Stimulated activated naive CD8-positive, alpha-beta T cell treated with anti-CD3 and anti-CD28 coated beads, Interleukin-15, Interleukin-2, amounts not matched to agents 100 ng/mL and 50 ng/mL, for 24 hours (primary cell): ENCODE data around the gene XXYLT1.

Source experiments
- H3K27ac Mint-ChIP-seq: one replicate; pipeline ENCODE4 v1.8.0; 2021; ENCODE audit warnings: mild to moderate bottlenecking, mixed read lengths
- H3K27me3 Mint-ChIP-seq: one replicate; pipeline ENCODE4 v1.8.0; 2021; ENCODE audit warnings: mixed read lengths
- H3K36me3 Mint-ChIP-seq: one replicate; pipeline ENCODE4 v1.8.0; 2021; ENCODE audit warnings: low read depth, mixed read lengths
- H3K4me1 Mint-ChIP-seq: one replicate; pipeline ENCODE4 v1.8.0; 2021; ENCODE audit warnings: low read depth, mixed read lengths
- H3K4me3 Mint-ChIP-seq: one replicate; pipeline ENCODE4 v1.8.0; 2021; ENCODE audit warnings: mild to moderate bottlenecking, mixed read lengths
- H3K9me3 Mint-ChIP-seq: one replicate; pipeline ENCODE4 v1.8.0; 2021; ENCODE audit warnings: mixed read lengths

XXYLT1 gene

DNA sequence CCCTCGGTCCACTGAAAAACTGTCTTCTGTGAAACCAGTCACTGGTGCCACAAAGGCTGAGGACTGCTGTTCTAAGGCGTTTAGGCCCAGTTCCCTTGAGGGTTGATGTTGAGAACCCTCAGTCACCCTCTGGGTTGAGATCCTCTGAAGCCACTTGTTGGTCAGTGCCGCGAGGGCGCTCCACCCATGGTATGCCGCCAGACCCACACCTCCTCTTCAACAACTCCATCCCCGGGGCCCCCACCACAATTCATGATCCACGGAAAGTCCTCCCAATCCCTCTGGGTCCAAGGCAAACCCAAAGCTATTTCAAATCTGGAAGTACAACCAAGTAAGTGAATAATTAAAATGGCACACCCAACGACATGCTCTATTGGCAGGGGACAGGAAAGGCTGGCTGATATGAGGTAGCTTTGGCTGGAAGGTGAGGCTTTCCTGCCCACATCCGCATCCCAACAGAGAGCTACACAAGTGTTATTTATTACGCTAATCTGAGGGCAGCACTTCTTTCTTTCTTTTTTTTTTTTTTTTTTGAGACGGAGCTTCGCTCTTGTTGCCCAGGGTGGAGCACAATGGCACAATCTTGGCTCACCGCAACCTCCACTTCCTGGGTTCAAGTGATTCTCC, 58.1 kb downstream of the XXYLT1 start:
- H3K27me3 Mint-ChIP-seq, result no peaks in the 10 kb centered on the region
- H3K27ac Mint-ChIP-seq, result no peak overlapping the region
- no peaks in the 10 kb centered on the region for H3K36me3 Mint-ChIP-seq
- no peaks in the 10 kb centered on the region for H3K9me3 Mint-ChIP-seq
- H3K4me1 Mint-ChIP-seq, result peaks cover 7% of the 10 kb centered on the region
- no peak overlapping the region for H3K4me3 Mint-ChIP-seq

DNA sequence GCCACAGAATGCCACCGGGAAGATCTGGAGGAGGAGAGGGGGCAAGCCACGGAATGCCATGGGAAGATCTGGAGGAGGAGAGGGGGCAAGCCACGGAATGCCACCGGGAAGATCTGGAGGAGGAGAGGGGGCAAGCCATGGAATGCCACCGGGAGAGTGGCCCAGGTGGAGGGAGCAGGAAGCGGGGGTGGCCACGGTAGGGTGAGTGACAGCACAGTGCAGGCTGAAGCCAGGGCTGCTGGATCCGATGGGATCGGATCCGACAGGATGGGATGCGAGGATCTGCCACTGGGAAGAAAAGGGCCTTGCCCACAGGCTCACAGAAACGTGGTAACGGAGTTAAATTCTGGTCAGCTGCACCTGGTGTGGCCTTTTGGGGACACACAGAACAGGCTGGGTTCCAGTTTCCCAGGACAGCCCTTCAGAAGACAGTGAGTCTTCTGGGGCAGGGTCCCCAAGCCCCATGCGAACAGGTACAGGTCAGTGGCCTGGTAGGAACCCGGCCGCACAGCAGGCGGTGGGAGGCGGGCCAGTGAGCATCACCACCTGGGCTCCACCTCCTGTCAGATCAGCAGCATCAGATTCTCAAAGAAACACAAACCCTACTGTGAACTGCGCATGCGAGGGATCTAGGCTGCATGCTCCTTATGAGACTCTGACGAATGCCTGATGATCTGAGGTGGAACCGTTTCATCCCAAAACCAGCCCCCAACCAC, 58.8 kb downstream of the XXYLT1 start:
- Mint-ChIP-seq H3K36me3 (no peaks in the 10 kb centered on the region), H3K27ac (no peak overlapping the region), H3K27me3 (no peaks in the 10 kb centered on the region), H3K9me3 (no peaks in the 10 kb centered on the region), H3K4me1 (peaks cover 10% of the 10 kb centered on the region), H3K4me3 (no peak overlapping the region)

DNA sequence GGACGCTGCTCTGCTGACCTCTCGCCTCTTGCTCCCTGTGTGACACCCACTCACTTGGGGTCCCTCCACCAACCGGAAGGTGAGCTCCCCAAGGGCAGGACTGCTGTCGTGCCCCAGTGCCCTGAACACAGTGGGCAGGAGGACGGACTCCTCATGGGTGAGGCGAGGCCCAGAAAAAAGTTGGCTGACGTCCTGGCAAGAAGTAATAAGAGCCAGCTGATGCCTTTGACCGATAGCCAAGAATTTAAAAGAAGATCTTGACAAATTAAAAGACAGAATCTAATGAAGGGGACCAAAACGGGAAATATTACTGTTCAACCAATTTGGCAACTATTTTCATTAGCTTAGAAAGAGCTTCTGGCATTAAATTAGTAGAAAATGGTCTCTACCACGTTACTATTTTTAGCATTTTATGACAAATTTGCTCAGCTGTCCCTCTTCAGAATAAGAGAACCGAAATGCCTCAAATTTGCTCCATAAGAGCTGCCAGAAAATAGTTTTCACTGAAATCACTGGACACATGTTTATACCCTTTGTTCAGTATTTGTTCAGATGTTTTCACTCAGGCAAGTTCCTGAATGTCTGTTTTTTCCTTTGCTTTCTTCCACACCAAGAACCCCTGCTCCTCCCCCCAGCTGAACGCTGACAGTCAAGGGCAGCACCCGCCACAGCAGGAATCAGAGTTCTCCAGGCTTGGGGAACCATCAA, 60.5 kb downstream of the XXYLT1 start:
- no peak overlapping the region for H3K27ac Mint-ChIP-seq

DNA sequence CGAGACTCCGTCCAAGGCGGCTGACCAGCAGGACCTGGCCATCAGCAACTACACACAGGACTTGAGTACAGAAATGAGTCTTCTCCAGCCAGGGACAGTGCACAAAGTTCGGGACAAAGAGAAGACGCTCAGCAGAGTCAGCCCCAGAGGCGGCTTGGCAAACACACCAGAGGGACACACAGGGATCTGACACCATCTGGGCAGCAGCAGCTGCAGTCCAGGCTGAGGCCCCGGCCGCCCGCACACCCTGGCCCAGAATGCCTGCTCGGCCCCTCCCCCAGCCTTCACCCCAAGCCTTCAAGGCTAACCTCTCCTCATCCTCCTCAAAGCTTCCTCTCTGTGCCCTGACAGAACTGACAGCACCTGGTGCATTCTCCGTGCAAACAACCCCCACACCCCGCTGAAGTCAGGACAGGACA, 61.1 kb downstream of the XXYLT1 start:
- Mint-ChIP-seq H3K27me3 (no peaks in the 10 kb centered on the region), H3K9me3 (no peaks in the 10 kb centered on the region), H3K27ac (no peak overlapping the region)

More for the DNA sequence above, 60.5 kb downstream of the XXYLT1 start:
- H3K4me1 Mint-ChIP-seq, result peaks cover 11% of the 10 kb centered on the region
- H3K9me3 Mint-ChIP-seq, result no peaks in the 10 kb centered on the region
- H3K27me3 Mint-ChIP-seq, result no peaks in the 10 kb centered on the region
- H3K4me3 Mint-ChIP-seq, result no peak overlapping the region
- H3K36me3 Mint-ChIP-seq, result no peaks in the 10 kb centered on the region

DNA sequence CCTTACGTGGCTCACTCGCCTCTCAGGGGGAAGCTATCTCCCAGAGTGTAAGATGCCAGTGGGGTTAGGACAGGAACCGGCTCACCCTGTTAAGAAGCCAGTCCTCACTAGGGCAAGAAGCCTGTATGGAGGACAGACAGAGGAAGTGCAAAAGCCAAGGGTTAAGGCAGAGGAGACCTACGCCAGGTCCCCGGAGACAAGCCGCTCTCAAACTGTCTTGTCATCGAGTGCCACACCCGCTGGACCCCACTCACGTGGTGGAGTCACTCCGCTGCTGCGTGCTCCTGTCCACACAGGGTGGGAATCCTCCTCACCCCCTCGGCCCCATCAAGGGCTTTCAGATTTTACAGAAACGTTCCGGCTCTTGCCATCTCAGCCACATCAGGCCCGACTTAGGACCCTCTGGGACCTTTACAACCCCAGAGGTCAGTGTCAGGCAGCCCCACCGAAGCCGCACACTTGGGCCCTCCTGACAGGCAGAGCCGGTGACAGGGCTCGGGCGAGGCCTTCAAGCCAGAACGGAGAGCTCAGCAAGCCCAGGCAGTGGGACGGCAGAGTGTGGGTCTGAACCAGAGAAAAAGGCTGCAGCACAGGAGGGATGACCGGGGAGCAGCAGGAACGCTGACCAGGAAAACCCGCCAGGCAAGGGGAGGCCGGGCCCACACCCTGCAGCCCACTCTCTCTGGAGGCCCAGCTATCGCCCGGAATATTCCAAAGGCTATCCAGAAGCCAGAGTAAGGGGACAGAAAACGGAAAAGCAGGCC, 61.7 kb downstream of the XXYLT1 start:
- no peak overlapping the region for H3K4me3 Mint-ChIP-seq
- no peaks in the 10 kb centered on the region for H3K36me3 Mint-ChIP-seq
- no peak overlapping the region for H3K27ac Mint-ChIP-seq
- peaks cover 20% of the 10 kb centered on the region for H3K4me1 Mint-ChIP-seq
- H3K27me3 Mint-ChIP-seq, result no peaks in the 10 kb centered on the region
- no peaks in the 10 kb centered on the region for H3K9me3 Mint-ChIP-seq

More for the DNA sequence above, 61.1 kb downstream of the XXYLT1 start:
- Mint-ChIP-seq H3K4me3 (no peak overlapping the region), H3K36me3 (no peaks in the 10 kb centered on the region), H3K4me1 (peaks cover 15% of the 10 kb centered on the region)

DNA sequence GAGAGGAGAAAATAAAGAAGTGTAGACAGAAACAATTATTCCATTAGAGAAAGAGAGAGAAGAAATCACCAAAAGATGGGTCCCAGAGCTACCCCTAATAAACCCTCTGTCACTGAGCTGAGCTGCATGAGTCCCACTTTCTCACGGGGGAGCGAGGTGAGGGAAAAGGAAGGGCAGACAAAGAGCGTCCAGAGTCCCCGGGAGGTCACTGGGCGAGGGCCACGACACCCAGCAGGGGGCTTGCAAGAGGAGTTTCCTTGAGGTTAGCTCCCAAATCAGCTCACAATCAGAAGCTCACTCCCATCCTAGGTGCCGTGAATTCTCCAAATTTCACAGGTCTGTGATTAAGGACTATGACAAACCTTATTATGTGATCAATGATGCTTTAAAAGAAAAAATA, 62.3 kb downstream of the XXYLT1 start:
- no peaks in the 10 kb centered on the region for H3K27me3 Mint-ChIP-seq
- peaks cover 22% of the 10 kb centered on the region for H3K4me1 Mint-ChIP-seq
- no peaks in the 10 kb centered on the region for H3K36me3 Mint-ChIP-seq
- no peaks in the 10 kb centered on the region for H3K9me3 Mint-ChIP-seq
- H3K27ac Mint-ChIP-seq, result no peak overlapping the region
- H3K4me3 Mint-ChIP-seq, result no peak overlapping the region

DNA sequence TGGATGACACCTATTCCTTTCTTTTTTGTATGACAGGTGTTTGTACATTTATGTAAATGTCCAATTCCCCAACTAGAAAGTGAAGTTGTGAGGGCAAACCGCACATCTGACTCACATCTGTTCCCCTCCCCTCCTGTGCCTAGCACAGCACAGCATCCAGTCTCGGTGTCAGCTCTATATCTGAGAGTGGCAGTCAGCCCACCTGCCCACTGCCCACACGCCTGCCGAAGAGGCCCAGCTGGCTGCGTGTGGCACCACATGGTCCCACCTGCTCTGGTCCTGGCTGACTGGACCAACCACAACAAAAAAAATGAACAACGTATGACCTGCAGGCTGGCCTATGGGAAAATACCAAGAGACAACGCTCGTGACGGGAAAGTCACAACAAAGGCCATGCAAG, 62.8 kb downstream of the XXYLT1 start:
- no peaks in the 10 kb centered on the region for H3K9me3 Mint-ChIP-seq
- no peaks in the 10 kb centered on the region for H3K27me3 Mint-ChIP-seq
- no peak overlapping the region for H3K4me3 Mint-ChIP-seq
- peaks cover 25% of the 10 kb centered on the region for H3K4me1 Mint-ChIP-seq
- no peaks in the 10 kb centered on the region for H3K36me3 Mint-ChIP-seq
- no peak overlapping the region for H3K27ac Mint-ChIP-seq

DNA sequence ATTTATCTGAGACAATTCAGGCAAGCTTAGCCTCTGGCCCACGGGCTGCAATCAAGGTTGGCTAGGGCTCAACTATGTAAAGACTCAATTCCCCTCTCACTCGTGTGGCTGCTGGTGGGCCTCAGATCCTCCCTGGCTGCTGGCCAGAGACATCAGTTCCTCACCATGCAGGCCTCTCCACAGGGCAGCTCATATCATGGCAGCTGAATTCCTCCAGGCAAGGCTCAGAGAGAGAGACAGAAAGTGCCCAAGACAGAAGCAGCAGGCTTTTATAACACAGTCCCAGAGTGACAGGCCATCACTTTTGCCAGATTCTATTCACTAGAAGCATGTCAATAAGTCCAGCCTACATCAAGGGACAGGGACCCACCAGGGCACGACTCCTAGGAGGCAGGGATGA, 63.2 kb downstream of the XXYLT1 start:
- Mint-ChIP-seq H3K9me3 (no peaks in the 10 kb centered on the region), H3K4me3 (no peak overlapping the region), H3K27ac (no peak overlapping the region), H3K36me3 (no peaks in the 10 kb centered on the region), H3K4me1 (peaks cover 25% of the 10 kb centered on the region), H3K27me3 (no peaks in the 10 kb centered on the region)

DNA sequence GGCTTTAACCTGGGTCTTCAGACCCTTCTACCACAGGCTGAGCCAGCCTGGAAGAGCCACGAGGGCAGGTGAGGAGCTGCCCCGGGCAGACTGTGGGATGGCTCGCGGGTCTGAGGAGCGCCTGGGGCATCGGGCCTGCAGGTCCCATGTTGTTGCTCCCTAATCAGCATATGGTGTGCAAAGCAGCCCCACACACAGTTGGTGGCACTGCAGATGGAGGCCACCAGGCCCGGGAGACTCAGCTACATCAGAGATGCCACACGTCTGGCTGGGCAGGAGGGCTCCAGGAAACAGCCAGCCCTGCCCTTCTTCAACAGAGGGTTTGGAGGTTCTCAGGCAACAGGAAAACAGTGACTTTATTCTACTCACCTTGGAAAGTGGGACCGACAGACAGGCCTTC, 63.9 kb downstream of the XXYLT1 start:
- Mint-ChIP-seq H3K36me3 (no peaks in the 10 kb centered on the region), H3K4me3 (no peak overlapping the region), H3K27me3 (no peaks in the 10 kb centered on the region), H3K4me1 (peaks cover 25% of the 10 kb centered on the region), H3K9me3 (no peaks in the 10 kb centered on the region), H3K27ac (no peak overlapping the region)

DNA sequence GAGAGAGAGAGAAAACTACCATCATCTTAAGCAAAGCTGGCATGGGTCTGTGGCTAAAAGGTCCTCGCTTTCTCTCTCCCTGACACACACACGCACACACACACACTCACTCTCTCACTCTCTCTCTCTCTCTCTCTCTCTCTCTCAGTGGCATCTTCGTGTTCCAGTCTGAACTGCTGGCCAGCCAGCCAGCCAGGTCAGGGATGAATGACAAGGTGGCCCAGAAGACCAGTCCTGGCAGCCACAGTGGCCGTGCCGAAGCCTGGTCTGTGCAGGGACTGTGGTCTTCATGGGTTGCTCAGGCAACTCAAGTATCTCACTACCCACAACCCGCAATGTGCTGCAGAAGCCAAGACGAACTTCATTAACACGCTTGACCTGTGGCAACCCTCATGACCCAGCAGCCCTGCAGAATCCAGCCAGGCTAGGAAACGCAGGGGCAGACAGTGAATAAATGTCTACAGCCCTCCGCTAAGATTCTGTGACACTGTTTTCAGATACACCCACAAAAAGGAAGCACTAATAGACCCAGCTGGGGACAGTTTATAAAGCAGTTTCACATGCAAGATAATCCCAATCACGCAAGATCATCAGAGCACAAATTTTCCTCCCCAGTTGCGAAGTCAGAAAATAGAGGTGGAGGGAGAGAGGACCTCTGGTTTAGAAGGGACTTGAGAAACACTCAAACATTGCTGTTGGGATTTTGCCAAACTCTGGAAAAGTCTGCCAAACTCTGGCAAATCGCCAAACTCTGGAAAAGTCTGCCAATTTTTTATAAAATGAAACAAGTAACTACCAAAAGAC, 66.4 kb downstream of the XXYLT1 start:
- Mint-ChIP-seq H3K36me3 (no peaks in the 10 kb centered on the region), H3K27me3 (no peaks in the 10 kb centered on the region), H3K4me1 (peaks cover 25% of the 10 kb centered on the region), H3K27ac (peak overlapping the region; percentile 27), H3K9me3 (no peaks in the 10 kb centered on the region), H3K4me3 (no peak overlapping the region)

DNA sequence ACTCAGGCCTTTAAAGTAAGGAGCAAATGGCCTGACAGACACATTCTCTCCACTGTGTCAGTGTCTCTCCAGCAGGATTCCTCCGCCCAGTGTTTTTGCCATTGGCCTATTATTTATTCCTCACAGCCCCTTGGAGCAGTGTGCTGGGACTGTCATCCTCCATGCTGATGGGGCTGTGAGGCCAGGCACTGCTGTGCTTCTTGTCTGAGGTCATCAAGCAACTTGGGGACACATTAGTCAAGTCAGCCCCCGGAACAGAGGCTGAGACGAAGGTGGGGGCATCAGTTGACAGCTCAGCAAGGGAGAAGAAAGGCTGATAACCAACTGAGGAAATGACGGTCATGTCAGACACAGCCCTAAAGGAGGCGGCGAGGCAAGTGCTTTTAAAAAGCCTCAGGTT, 67.4 kb downstream of the XXYLT1 start:
- Mint-ChIP-seq H3K36me3 (no peaks in the 10 kb centered on the region), H3K4me1 (peaks cover 25% of the 10 kb centered on the region), H3K27ac (no peak overlapping the region), H3K9me3 (no peaks in the 10 kb centered on the region), H3K27me3 (no peaks in the 10 kb centered on the region), H3K4me3 (no peak overlapping the region)

DNA sequence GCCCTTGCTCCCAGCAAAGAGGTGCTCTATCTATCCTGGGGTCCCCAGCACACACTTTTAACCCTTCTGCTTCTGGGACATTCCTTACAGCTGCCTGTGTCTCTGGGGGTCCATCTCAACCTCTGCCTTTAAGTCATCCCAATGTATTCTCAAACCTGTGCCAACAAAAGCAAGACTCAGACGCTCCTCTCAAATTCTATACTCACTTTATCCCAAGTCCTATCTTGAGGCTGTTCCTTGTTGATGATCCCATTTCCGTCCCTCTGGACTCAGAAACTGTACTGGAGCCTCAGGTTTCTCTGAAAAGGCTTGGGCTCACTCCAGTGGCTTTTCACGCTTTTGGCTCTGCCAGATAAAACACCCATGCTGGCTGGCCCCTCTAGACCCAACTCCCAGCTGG, 69.7 kb downstream of the XXYLT1 start:
- Mint-ChIP-seq H3K4me3 (no peak overlapping the region), H3K27me3 (no peaks in the 10 kb centered on the region), H3K9me3 (no peaks in the 10 kb centered on the region), H3K36me3 (no peaks in the 10 kb centered on the region), H3K4me1 (peaks cover 24% of the 10 kb centered on the region), H3K27ac (no peak overlapping the region)

DNA sequence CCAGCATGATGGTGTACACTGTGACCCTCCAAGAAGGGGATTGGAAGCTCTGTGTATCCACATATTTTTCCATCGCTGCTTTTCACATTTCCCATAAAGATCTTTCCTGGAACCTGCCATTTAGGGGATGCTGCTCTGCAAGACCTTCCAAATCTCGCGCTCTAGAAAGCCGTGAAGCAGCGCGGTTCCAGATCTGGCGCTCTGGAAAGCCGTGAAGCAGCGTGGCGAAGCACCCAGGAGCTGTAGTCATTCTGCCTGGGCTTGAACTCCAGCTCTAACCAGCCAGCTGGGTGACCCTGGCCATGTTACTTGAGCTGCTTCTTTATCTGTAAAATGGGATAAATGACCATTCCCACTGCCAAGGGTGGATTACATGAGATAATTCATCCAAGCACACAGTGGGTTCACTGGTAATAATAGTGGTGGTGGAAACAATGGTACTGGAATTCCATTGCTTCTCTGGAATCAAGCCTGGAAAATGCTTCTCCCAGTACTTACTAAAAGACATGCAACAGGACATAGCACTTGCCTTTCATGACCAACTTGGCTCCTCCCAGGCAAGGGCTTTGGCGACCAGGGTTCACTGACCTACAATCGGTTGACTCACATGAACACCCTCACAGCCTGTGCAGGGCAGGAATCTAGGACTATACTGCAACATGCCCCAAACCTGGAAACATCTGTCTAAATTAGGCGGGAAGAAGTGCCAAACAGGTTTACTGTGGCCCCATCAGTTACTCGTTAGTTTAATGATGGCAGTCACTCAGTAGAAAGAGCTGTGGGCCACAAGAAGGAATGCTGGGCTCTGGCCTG, 70.7 kb downstream of the XXYLT1 start:
- Mint-ChIP-seq H3K36me3 (no peaks in the 10 kb centered on the region), H3K4me1 (peaks cover 26% of the 10 kb centered on the region), H3K27me3 (no peaks in the 10 kb centered on the region), H3K27ac (no peak overlapping the region), H3K9me3 (no peaks in the 10 kb centered on the region), H3K4me3 (no peak overlapping the region)
